Measurements from ENCODE around the gene PHLDB2. TPM values are rescaled to one million over a fixed set of nuclear protein-coding genes. Genes with fewer than 3 reads are reported as not detected.

PHLDB2 gene
- total RNA-seq, 2 experiments from 2014 or later: 5.8 to 6.0 TPM

DNA sequence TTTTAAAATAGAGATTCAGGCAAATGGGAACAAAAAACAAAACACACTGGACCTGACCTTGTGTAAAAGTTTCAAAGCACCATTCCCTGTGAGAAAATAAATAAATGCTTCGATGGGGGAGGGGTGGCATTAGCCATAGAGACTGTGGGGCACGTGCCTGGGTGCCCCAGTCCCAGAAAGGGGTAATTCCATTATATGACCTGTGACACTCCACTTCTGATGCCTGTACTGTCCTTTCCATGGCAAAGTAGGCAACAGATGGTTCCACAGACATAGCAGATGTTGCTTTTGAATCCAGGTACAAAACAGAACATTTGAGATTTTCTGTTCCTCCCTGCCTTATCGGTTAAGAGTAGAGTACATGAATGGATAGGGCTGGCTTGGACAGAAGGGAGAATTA, 3.9 kb downstream of the PHLDB2 start:
- H3K4me3 Mint-ChIP-seq: no peak overlapping the region
- peaks cover 24% of the 10 kb centered on the region for H3K4me1 Mint-ChIP-seq (ENCODE audit: low read depth)
- DNase-seq: no peak
- H3K27ac Mint-ChIP-seq: no peak overlapping the region
- Histone ChIP-seq H3K4me1 (ENCODE audit: insufficient read depth, low read length) (peaks cover 20% of the 10 kb centered on the region), H3K4me3 (ENCODE audit: low read length) (no peak overlapping the region), H3K27ac (ENCODE audit: low read depth in 1 of 2, low read length in 2 of 2) (no peak overlapping the region), H3K27me3 (ENCODE audit: control insufficient read depth in 1 of 2, insufficient read depth in 2 of 2, low read length in 2 of 2) (no peaks in the 10 kb centered on the region), H3K36me3 (ENCODE audit: insufficient read depth, low read length) (no peaks in the 10 kb centered on the region), H3K9me3 (ENCODE audit: control insufficient read depth in 1 of 2, insufficient read depth in 1 of 2, low read length in 2 of 2) (no peaks in the 10 kb centered on the region)
- CTCF ChIA-PET: no interaction called here
- intact Hi-C loops (cut with DNase I, micrococcal nuclease): no loop called here
- TF ChIP-seq, protein P1, sequence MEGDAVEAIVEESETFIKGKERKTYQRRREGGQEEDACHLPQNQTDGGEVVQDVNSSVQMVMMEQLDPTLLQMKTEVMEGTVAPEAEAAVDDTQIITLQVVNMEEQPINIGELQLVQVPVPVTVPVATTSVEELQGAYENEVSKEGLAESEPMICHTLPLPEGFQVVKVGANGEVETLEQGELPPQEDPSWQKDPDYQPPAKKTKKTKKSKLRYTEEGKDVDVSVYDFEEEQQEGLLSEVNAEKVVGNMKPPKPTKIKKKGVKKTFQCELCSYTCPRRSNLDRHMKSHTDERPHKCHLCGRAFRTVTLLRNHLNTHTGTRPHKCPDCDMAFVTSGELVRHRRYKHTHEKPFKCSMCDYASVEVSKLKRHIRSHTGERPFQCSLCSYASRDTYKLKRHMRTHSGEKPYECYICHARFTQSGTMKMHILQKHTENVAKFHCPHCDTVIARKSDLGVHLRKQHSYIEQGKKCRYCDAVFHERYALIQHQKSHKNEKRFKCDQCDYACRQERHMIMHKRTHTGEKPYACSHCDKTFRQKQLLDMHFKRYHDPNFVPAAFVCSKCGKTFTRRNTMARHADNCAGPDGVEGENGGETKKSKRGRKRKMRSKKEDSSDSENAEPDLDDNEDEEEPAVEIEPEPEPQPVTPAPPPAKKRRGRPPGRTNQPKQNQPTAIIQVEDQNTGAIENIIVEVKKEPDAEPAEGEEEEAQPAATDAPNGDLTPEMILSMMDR (IDR thresholded peaks at IDR 0.05): no peak
- H3K36me3 Mint-ChIP-seq (ENCODE audit: low read depth): peaks cover 6% of the 10 kb centered on the region
- no peak for ATAC-seq (ENCODE audit: poor library complexity)
- H3K9me3 Mint-ChIP-seq: no peaks in the 10 kb centered on the region
- POLR2A ChIA-PET: interaction anchor here (0.6 kb wide), 1 partner anchor 13 kb away, joined by 3 read pairs; no protein-coding TSS in a partner anchor
- peaks cover 64% of the 10 kb centered on the region for H3K27me3 Mint-ChIP-seq

- Histone ChIP-seq H3K27me3 (ENCODE audit: control insufficient read depth in 1 of 2, insufficient read depth in 2 of 2, low read length in 2 of 2) (no peaks in the 10 kb centered on the region), H3K4me3 (ENCODE audit: low read length) (no peak overlapping the region), H3K4me1 (ENCODE audit: insufficient read depth, low read length) (peaks cover 14% of the 10 kb centered on the region), H3K36me3 (ENCODE audit: insufficient read depth, low read length) (no peaks in the 10 kb centered on the region), H3K27ac (ENCODE audit: low read depth in 1 of 2, low read length in 2 of 2) (no peak overlapping the region), H3K9me3 (ENCODE audit: control insufficient read depth in 1 of 2, insufficient read depth in 1 of 2, low read length in 2 of 2) (no peaks in the 10 kb centered on the region)
- no peak for DNase-seq
- TF ChIP-seq, protein P1 (IDR thresholded peaks at IDR 0.05): no peak
- no peak for ATAC-seq (ENCODE audit: poor library complexity)
- intact Hi-C loops (cut with DNase I, micrococcal nuclease): no loop called here
- POLR2A ChIA-PET: no interaction called here
- H3K4me3 Mint-ChIP-seq: no peak overlapping the region
- no peaks in the 10 kb centered on the region for H3K9me3 Mint-ChIP-seq
- CTCF ChIA-PET: no interaction called here
- H3K27ac Mint-ChIP-seq: no peak overlapping the region
- peaks cover 6% of the 10 kb centered on the region for H3K36me3 Mint-ChIP-seq (ENCODE audit: low read depth)
- H3K27me3 Mint-ChIP-seq: peaks cover 54% of the 10 kb centered on the region
- H3K4me1 Mint-ChIP-seq (ENCODE audit: low read depth): peaks cover 18% of the 10 kb centered on the region
Measured at GRCh38 chr3:111863942-111864694, 5.1 kb downstream of the PHLDB2 start.

DNA sequence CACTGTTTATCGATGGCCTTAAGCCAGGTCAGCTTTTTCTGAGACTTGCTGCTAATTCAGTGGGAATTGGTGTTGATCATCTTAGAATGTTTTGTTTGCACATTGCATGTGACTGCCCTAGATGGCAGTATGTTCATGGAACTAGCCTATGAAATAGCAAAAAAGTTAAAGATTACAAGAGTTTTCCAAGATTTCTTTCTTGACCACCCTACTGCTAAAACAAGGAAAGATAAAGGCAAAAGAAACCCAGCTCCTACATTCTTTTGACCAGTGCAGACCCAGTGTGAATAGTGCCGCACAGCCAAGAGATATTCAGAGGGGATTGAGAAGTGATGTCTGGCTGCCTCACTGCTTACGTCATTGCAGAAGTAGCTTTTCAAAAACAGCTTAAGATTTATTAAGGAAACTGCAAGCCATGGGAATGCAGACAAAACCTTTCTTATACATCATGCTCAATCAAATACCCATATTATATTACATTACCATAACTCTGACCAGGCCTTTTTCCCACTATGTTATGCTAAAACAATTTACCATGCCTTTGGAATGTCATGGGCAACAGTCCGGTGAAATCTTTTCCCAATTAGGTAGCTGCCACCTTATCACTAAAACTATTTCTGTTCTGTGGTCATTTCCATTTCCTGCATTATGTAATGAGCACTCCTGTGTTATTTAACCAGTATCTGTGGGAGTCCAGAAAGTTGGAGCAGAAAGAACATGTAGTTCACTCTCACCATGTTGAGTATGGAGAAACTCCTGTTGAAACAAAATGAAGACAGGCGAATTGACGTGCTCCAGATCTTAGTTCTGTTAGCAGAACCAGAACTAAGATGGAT, 6.0 kb downstream of the PHLDB2 start:
- TF ChIP-seq, protein P1 (IDR thresholded peaks at IDR 0.05): no peak
- POLR2A ChIA-PET: no interaction called here
- CTCF ChIA-PET: no interaction called here
- peaks cover 11% of the 10 kb centered on the region for H3K4me1 ChIP-seq (ENCODE audit: insufficient read depth, low read length)
- Mint-ChIP-seq H3K27ac (no peak overlapping the region), H3K4me1 (ENCODE audit: low read depth) (peaks cover 12% of the 10 kb centered on the region), H3K27me3 (peaks cover 49% of the 10 kb centered on the region), H3K36me3 (ENCODE audit: low read depth) (peaks cover 4% of the 10 kb centered on the region), H3K9me3 (no peaks in the 10 kb centered on the region), H3K4me3 (no peak overlapping the region)
- no peaks in the 10 kb centered on the region for H3K9me3 ChIP-seq (ENCODE audit: control insufficient read depth in 1 of 2, insufficient read depth in 1 of 2, low read length in 2 of 2)
- DNase-seq (no peak), ATAC-seq (ENCODE audit: poor library complexity) (no peak)
- H3K36me3 ChIP-seq (ENCODE audit: insufficient read depth, low read length): no peaks in the 10 kb centered on the region
- H3K27me3 ChIP-seq (ENCODE audit: control insufficient read depth in 1 of 2, insufficient read depth in 2 of 2, low read length in 2 of 2): no peaks in the 10 kb centered on the region
- H3K4me3 ChIP-seq (ENCODE audit: low read length): no peak overlapping the region
- intact Hi-C loops (cut with DNase I, micrococcal nuclease): no loop called here
- no peak overlapping the region for H3K27ac ChIP-seq (ENCODE audit: low read depth in 1 of 2, low read length in 2 of 2)
